K562 (cell line): Measurements from ENCODE around the gene BCORL1. TPM values are rescaled to one million over a fixed set of nuclear protein-coding genes. Genes with fewer than 3 reads are reported as not detected.

ENCODE experiments used
- CEBPZ ChIP-seq: fragments of 150-350 bp; IDR thresholded peaks from 2 replicates; pipeline ENCODE4 v1.6.1; 2014; ENCODE audit warnings: low read depth, mild to moderate bottlenecking, low read length, borderline replicate concordance
- MEF2A ChIP-seq: IDR thresholded peaks from 2 replicates; pipeline ENCODE4 v1.6.1; 2011; ENCODE audit warnings: low read depth, mild to moderate bottlenecking, low read length, moderate library complexity; ENCODE audit not compliant: control insufficient read depth
- MYC ChIP-seq, 2 experiments: fragments of 250-450 bp in 1 of 2; sonication (Bioruptor Pico) in 1 of 2; IDR thresholded peaks; 2 replicates each; pipeline versions ENCODE4 v1.5.1 to v1.6.1; 2012 to 2021; ENCODE audit warnings: low read depth in 2 of 2, borderline replicate concordance in 1 of 2, improper control_type of control experiment in 1 of 2, low read length in 1 of 2, mild to moderate bottlenecking in 1 of 2, moderate library complexity in 1 of 2
- PBX2 ChIP-seq, 2 experiments: IDR thresholded peaks in 1 of 2; conservative IDR thresholded peaks in 1 of 2; 2 replicates each; pipeline ENCODE4 v1.6.1; 2016; ENCODE audit warnings: low read depth in 2 of 2, mild to moderate bottlenecking in 1 of 2, missing compliant biosample characterization in 1 of 2, missing genetic modification characterization in 1 of 2, moderate library complexity in 1 of 2
- polyA plus RNA-seq, 8 experiments: library from polyadenylated mRNA; depleted of rRNA in 4 of 8; stranded (reverse) in 5 of 8; unstranded in 3 of 8; fragments of >200 nt; fragmentation: Nextera tagmentation in 2 of 8; fragmentation: Illumina TruSeq in 1 of 8; extraction: Ambion mirVana in 2 of 8; extraction: Trizol in 1 of 8; gene quantifications; 2 replicates each; pipeline versions ENCODE4 v1.2.1 to v1.2.3, GENCODE V29; 2011 to 2014; ENCODE audit warnings: inconsistent platforms in 1 of 8, missing spikeins in 1 of 8
- total RNA-seq, 7 experiments: library from RNA; depleted of rRNA in 6 of 7; stranded (reverse); fragments of >200 nt in 6 of 7; fragmentation: Illumina TruSeq in 2 of 7; extraction: Trizol in 2 of 7; gene quantifications; 2 replicates each; pipeline versions ENCODE4 v1.2.1 to v1.2.3, GENCODE V29; 2011 to 2021; ENCODE audit warnings: low replicate concordance in 1 of 7
- TF ChIP-seq, protein P1 (sequence below), 3 experiments: fragments of 200-800 bp in 1 of 3; fragments of 250-450 bp in 1 of 3; fragments of 450-650 bp in 1 of 3; sonication (Bioruptor Pico) in 1 of 3; sonication (Bioruptor generic) in 1 of 3; formaldehyde crosslinking in 1 of 3; IDR thresholded peaks; 2 replicates each; pipeline versions ENCODE4 v1.6.1 to v1.8.0; 2016 to 2022; ENCODE audit warnings: mild to moderate bottlenecking in 2 of 3, missing genetic modification characterization in 2 of 3, missing compliant biosample characterization in 1 of 3, moderate library complexity in 1 of 3
- TF ChIP-seq, protein P2 (sequence below): sonication (generic); formaldehyde crosslinking; IDR thresholded peaks from 2 replicates; pipeline ENCODE4 v1.8.0; 2022; ENCODE audit warnings: mild to moderate bottlenecking, low read depth, missing genetic modification reagents

BCORL1 gene
- total and polyA plus RNA-seq, 9 of the 15 experiments (the other 6 are each of a cell fraction or from before 2014, with no cell fraction given): 0.48 to 29.6 (median 2.1) TPM

DNA sequence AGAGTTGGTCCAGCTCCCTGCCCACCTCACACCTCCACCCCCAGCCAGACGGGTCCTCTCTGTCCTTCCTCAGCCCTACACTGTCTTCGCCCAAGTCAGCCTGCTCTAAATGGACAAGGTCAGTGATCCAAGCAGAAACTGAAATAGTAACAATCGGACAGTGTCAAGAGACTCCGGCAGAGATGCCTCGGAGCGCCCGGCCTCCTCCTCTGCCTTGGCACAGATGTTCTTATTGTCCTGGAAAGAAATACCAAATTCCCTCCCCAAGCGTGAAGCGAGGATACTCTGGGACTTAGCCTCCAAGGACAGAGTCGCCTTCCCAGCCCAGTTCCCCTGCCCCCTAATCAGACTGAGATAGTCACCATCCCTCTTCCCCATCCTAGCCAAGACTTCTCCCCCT, 48.0 kb upstream of the BCORL1 start (continued):
- TF ChIP-seq, protein P1, sequence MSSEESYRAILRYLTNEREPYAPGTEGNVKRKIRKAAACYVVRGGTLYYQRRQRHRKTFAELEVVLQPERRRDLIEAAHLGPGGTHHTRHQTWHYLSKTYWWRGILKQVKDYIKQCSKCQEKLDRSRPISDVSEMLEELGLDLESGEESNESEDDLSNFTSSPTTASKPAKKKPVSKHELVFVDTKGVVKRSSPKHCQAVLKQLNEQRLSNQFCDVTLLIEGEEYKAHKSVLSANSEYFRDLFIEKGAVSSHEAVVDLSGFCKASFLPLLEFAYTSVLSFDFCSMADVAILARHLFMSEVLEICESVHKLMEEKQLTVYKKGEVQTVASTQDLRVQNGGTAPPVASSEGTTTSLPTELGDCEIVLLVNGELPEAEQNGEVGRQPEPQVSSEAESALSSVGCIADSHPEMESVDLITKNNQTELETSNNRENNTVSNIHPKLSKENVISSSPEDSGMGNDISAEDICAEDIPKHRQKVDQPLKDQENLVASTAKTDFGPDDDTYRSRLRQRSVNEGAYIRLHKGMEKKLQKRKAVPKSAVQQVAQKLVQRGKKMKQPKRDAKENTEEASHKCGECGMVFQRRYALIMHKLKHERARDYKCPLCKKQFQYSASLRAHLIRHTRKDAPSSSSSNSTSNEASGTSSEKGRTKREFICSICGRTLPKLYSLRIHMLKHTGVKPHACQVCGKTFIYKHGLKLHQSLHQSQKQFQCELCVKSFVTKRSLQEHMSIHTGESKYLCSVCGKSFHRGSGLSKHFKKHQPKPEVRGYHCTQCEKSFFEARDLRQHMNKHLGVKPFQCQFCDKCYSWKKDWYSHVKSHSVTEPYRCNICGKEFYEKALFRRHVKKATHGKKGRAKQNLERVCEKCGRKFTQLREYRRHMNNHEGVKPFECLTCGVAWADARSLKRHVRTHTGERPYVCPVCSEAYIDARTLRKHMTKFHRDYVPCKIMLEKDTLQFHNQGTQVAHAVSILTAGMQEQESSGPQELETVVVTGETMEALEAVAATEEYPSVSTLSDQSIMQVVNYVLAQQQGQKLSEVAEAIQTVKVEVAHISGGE (CRISPR knock-in tag; IDR thresholded peaks at IDR 0.05): no peak
- TF ChIP-seq MEF2A (no peak), MYC (IDR thresholded peaks at IDR 0.05; ENCODE audit: low read depth, low read length) (no peak), MYC (CRISPR knock-in tag; IDR thresholded peaks at IDR 0.05; ENCODE audit: borderline replicate concordance, low read depth) (no peak), CEBPZ (no peak), PBX2 (CRISPR knock-in tag; IDR thresholded peaks at IDR 0.05; ENCODE audit: low read depth) (no peak), PBX2 (tag; conservative IDR thresholded peaks at IDR 0.05; ENCODE audit: low read depth) (no peak)
- TF ChIP-seq, protein P2, sequence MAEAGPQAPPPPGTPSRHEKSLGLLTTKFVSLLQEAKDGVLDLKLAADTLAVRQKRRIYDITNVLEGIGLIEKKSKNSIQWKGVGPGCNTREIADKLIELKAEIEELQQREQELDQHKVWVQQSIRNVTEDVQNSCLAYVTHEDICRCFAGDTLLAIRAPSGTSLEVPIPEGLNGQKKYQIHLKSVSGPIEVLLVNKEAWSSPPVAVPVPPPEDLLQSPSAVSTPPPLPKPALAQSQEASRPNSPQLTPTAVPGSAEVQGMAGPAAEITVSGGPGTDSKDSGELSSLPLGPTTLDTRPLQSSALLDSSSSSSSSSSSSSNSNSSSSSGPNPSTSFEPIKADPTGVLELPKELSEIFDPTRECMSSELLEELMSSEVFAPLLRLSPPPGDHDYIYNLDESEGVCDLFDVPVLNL (CRISPR knock-in tag): no peak
